KOPT-K1 (cell line): ENCODE results near the gene CRABP2.
A peak's percentile ranks its signal among the peaks of the same experiment; 100 is the strongest.

Experiments used
- H3K27ac ChIP-seq: fragments of 200-600 bp; sonication (generic); 2 replicates; pipeline ENCODE4 v1.5.1; 2016; ENCODE audit warnings: antibody characterized with exemption, mild to moderate bottlenecking, low read depth, low read length; ENCODE audit not compliant: poor library complexity, severe bottlenecking
- H3K36me3 ChIP-seq: fragments of 200-600 bp; sonication (generic); 2 replicates; pipeline ENCODE4 v1.5.1; 2017; ENCODE audit warnings: antibody characterized with exemption, mild to moderate bottlenecking, low read length, moderate library complexity; ENCODE audit not compliant: insufficient read depth
- H3K9me3 ChIP-seq: fragments of 200-600 bp; sonication (generic); 2 replicates; pipeline ENCODE4 v1.5.1; 2017; ENCODE audit warnings: antibody characterized with exemption, low read length, mild to moderate bottlenecking; ENCODE audit not compliant: insufficient read depth, poor library complexity, severe bottlenecking

Gene CRABP2

GRCh38 chr1:156745881-156746280, 40.5 kb upstream of the CRABP2 start:
- Histone ChIP-seq H3K36me3 (peaks cover 45% of the 10 kb centered on the region), H3K27ac (no peak overlapping the region), H3K9me3 (no peaks in the 10 kb centered on the region)

DNA sequence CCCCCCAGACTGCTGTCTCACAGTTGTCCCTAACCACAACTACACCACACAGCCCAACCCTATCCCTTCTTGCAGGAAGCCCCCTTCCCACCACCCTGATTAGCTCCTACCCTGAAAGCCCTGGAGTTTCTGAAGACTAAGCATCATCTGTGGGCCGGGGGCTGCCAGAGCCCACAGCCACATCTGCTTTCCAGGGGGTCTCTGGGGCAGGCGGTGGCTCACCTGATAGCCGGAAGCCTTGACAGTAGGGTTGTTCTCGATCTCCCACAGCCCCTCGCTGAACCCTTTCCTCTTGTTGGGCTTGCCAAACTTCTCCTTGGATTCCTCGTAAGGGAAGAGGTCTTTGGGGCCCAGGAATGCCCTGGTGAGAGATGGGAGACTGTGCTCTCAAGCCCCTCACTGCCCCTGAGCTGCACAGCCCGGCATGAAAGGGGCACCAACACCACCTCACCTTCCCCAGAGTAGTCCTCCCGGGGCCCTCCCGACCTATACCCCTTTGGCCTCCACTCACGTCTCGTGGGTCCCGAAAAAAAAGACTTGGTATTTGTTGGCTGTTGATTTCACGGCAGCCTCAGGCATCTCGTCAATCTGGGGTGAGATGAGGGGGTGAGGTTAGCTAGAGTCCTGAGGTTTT, 39.5 kb upstream of the CRABP2 start:
- Histone ChIP-seq H3K27ac (peak overlapping the region; percentile 3), H3K9me3 (no peaks in the 10 kb centered on the region), H3K36me3 (peaks cover 45% of the 10 kb centered on the region)

GRCh38 chr1:156744344-156744743, 39.0 kb upstream of the CRABP2 start:
- Histone ChIP-seq H3K36me3 (peaks cover 45% of the 10 kb centered on the region), H3K9me3 (no peaks in the 10 kb centered on the region), H3K27ac (no peak overlapping the region)

GRCh38 chr1:156743367-156744302, 38.3 kb upstream of the CRABP2 start:
- no peaks in the 10 kb centered on the region for H3K9me3 ChIP-seq
- H3K27ac ChIP-seq: no peak overlapping the region
- H3K36me3 ChIP-seq: peaks cover 47% of the 10 kb centered on the region

DNA sequence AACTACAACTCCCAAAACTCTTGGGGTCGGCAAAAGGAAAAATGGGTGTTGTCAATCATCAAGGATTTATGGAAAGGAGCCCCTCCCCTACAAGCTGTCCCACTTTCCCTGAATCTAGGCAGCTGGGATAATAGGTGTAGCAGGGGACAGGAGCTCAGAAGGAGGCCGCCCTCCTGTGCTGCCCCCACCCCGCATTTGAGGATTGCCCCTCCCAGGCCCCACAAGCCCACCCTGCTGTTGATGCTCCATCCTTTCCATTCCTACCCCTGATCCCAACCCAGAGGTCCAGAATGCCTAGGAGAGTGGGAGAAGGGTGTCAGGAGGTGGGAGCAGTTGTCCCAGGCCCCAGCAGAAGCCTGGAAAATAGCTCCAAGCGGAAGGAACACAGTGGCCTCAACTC, 37.4 kb upstream of the CRABP2 start:
- no peaks in the 10 kb centered on the region for H3K9me3 ChIP-seq
- no peak overlapping the region for H3K27ac ChIP-seq
- peaks cover 55% of the 10 kb centered on the region for H3K36me3 ChIP-seq

DNA sequence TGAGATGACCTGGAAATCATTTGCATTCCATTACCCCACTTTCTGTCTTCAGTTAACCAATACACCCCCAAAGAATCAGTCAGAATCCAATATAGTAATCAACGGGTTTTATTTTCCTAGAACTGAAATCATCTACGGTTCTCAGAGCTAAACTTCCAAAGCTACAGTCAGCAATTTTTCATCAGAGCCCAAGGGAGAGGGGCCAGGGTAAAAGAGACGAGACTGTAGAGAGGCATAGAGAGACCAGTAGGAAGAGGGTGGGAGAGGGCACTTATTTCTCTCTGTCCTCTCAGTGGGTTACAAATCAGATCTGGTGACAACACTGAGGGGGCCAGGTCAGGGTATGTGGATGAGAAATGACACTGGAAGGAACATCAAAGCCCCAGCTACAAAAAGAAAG, 36.6 kb upstream of the CRABP2 start:
- H3K36me3 ChIP-seq: peaks cover 63% of the 10 kb centered on the region
- H3K27ac ChIP-seq: peak overlapping the region; percentile 84
- no peaks in the 10 kb centered on the region for H3K9me3 ChIP-seq

GRCh38 chr1:156741481-156741983, 36.1 kb upstream of the CRABP2 start:
- no peaks in the 10 kb centered on the region for H3K9me3 ChIP-seq
- peak overlapping the region; percentile 84 for H3K27ac ChIP-seq
- peaks cover 66% of the 10 kb centered on the region for H3K36me3 ChIP-seq

- H3K36me3 ChIP-seq: peaks cover 63% of the 10 kb centered on the region
Measured at GRCh38 chr1:156740741-156741480, 35.5 kb upstream of the CRABP2 start, which contains the start of gene MRPL24. MRPL24 (minus strand) TSS chr1:156741088; CDS start chr1:156738704, 2,384 bp downstream.

DNA sequence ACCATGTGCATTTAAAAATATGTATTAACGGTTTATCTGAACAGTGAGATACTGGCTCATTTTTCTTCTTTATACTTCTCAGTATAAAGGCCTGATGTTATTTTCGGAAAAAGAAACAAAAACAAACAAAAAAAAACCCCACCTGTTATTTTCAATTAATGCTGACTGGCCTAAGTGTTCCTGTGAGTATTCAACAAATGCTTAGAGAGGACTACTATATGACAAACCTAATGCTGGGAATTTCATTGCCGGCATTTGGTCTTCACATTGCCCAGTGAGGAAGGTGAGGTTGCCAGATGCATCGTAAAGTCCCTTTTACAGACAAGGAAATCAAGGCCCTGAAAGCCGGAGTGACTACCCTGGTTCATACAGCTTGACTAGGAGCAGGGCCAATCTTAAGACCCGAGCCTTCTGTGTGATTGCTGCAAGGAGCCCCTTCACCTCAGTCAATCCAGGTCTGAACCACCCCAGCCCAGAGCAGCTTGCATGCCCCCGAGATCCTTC, 34.9 kb upstream of the CRABP2 start:
- Histone ChIP-seq H3K36me3 (peaks cover 62% of the 10 kb centered on the region), H3K9me3 (no peaks in the 10 kb centered on the region), H3K27ac (peak overlapping the region; percentile 84)

More at GRCh38 chr1:156740741-156741480, 35.5 kb upstream of the CRABP2 start, which contains the start of gene MRPL24:
- Histone ChIP-seq H3K27ac (peak within 1 kb of the TSS; percentile 84), H3K9me3 (no peaks in the 10 kb centered on the region)

- no peaks in the 10 kb centered on the region for H3K9me3 ChIP-seq
- H3K27ac ChIP-seq: no peak overlapping the region
- peaks cover 53% of the 10 kb centered on the region for H3K36me3 ChIP-seq
Measured at GRCh38 chr1:156738916-156739315, 33.5 kb upstream of the CRABP2 start.

DNA sequence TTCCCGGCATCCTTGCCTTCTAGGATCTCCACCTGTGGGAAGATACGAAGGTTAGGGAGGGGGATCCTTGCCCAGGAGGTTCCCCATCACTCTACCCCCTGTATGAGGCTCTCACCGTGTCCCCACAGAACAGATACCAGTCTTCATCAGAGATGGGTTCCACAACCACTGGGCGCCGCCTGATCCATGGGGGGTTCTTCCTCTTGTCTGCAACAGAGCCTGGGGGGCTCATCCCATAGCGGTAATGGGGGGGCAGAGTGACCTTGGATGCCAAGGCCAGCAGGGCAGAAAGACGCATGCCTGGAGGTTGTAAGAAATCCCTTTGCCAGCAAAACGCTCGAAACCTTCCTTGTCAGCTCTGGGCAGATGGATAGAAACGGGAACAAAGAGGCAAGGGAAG, 33.0 kb upstream of the CRABP2 start:
- no peak overlapping the region for H3K27ac ChIP-seq
- no peaks in the 10 kb centered on the region for H3K9me3 ChIP-seq
- peaks cover 53% of the 10 kb centered on the region for H3K36me3 ChIP-seq

GRCh38 chr1:156733989-156734584, 28.7 kb upstream of the CRABP2 start:
- no peak overlapping the region for H3K27ac ChIP-seq
- H3K9me3 ChIP-seq: no peaks in the 10 kb centered on the region
- peaks cover 36% of the 10 kb centered on the region for H3K36me3 ChIP-seq

GRCh38 chr1:156728599-156729462, 23.4 kb upstream of the CRABP2 start, which contains the start of gene ISG20L2:
ISG20L2 (minus strand) TSS chr1:156728766; CDS start chr1:156727652, 1,114 bp downstream.
- H3K9me3 ChIP-seq: no peaks in the 10 kb centered on the region
- H3K27ac ChIP-seq: peak within 1 kb of the TSS; percentile 87
- peaks cover 34% of the 10 kb centered on the region for H3K36me3 ChIP-seq
